Embryonic facial prominence (tissue), 1 donor: ENCODE data around the gene RGS12.

ENCODE experiments used
- DNase-seq: peaks from one replicate; pipeline ENCODE4 v3.0.0-alpha.2; 2016; ENCODE audit errors: extremely low spot score

Gene RGS12

DNA sequence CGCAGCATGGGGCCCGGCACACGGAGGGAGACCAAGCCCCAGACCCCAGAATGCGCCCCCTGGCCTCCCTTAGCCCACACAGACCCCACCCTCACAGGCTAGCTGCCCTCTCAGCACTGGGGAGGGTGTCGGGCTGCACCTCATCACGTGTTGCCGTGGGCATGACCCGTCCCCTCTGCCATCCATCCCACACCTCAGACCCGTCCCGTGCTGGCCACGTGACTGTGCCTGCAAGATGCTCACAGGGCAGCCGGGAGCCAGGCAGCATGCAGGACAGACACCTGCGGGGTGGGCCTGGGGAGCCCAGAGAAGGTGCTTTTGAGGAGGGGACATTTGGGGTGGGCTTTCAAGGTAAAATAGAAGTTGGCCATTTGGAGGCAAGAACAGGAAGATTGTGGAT, 39.0 kb upstream of the RGS12 start:
- no peak for DNase-seq

DNA sequence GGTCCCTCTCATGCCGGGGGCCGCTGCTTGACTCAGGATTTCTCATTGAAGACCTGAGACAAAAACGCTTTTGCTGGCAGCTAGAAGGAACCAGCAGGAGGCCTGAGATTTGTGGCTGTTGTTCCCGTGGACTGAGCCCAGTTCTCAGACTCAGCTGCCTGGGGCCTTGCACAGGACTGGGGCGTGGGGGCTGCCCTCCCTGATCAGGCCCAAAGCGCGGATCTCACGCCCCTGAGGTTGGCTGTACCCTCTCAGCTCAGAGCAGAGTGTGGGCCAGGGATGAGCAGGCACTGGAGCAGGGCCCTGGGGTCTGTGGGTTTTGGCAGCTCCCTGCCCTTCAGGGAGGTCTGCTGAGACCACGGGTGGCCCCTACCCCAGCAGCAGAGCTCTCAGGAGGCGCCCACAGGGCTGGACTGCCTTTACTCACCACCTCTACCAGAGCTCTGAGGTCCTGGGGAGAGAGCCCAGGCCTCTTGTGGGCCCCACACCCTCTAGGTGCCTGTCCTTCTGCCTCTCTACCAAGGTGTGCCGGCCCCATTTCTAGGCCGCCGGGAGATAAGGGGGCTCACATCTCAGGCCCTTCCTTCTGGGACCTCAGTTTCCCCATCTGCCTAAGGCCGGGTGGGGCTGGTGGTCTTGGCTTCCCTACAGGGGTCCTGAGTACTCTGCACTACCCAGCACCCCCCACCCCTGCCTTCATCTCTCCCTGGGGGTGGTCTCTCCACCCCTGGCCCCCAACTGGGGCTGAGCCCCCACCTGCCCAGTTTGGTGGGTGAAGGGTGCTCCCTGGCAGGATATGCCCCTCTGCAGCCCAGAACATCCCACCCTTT, 38.3 kb upstream of the RGS12 start:
- no peak for DNase-seq

DNA sequence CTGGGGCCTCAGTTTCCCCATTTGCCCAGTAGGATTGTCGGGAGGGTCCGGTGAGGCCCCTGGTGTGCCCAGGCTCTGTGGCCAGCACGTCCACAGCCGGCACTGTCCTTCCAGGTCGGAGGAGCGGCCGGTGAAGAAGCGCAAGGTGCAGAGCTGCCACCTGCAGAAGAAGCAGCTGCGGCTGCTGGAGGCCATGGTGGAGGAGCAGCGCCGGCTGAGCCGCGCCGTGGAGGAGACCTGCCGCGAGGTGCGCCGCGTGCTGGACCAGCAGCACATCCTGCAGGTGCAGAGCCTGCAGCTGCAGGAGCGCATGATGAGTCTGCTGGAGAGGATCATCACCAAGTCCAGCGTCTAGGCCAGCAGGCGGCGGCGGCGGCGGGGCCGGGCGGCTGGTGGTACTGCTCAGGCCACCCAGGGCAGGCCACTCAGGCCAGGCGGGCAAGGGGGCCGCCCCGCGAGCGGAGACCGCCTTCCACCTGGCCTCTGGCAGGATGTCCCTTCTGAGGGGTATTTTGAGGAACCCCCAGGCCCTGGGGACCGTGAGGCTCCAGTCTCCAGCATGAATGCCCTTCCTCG, 37.1 kb upstream of the RGS12 start:
- no peak for DNase-seq

DNA sequence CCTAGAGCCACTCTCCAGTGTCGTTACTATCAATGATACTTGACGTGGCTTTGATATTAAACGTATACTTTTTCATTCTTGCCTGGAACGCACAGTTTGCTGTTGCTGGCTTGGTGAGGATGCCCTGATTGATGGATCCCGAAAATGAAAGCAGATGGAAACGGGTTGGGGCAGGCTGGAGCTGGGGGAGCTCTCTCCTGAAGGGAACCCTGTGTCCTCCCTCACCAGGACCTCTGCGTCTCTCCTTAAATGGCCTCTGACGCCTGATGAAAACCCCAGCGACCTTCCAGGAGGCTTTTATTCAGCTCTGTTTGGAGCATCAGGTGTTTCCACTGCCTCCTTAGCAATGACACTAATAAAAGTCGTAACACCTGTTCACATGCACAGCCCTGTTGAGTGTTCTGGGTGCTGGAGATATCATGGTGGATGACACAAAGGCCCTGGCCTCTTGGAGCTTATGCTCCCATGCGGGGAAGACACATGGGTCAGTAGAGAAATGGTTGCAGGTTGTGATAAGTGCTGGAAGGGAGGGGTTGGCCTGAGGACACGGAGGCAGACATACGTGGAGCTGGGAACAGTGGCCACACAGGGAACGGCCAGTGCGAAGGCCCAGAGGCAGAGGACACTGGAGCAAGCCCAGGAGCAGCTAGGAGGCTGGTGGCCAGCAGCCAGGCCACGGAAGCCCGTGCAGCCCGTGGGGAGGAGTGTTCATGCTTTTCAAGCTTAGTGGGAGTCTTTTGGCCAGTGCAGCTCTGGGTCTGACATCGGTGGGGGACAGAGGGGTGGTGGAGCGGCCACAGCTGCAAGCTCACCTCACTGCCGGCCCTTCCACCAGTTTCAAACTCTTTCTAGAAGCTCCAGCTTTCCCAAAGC, 36.4 kb upstream of the RGS12 start:
- DNase-seq: no peak

DNA sequence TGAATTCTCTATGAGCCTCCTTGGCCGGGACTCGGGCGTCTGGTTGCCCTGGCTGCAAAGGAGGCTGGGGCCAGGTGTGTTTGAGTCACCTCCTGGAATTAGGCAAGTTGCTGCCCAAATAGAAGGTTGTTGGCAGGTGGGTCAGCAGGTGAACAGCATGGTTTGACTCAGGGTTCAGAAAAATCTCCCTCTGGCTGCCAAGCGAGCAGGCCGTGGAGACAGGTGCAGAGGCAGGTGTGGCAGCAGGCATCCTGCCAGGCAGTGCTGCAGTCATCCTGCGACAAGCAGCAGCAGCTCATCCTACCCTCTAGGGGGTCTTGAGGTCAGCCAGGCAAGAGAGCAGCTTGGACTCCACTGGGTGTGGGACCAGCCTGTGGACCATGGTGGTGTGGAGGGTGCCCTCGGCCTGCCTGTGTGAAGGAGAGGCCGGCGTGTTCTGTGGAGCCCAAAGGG, 35.7 kb upstream of the RGS12 start:
- DNase-seq: no peak

DNA sequence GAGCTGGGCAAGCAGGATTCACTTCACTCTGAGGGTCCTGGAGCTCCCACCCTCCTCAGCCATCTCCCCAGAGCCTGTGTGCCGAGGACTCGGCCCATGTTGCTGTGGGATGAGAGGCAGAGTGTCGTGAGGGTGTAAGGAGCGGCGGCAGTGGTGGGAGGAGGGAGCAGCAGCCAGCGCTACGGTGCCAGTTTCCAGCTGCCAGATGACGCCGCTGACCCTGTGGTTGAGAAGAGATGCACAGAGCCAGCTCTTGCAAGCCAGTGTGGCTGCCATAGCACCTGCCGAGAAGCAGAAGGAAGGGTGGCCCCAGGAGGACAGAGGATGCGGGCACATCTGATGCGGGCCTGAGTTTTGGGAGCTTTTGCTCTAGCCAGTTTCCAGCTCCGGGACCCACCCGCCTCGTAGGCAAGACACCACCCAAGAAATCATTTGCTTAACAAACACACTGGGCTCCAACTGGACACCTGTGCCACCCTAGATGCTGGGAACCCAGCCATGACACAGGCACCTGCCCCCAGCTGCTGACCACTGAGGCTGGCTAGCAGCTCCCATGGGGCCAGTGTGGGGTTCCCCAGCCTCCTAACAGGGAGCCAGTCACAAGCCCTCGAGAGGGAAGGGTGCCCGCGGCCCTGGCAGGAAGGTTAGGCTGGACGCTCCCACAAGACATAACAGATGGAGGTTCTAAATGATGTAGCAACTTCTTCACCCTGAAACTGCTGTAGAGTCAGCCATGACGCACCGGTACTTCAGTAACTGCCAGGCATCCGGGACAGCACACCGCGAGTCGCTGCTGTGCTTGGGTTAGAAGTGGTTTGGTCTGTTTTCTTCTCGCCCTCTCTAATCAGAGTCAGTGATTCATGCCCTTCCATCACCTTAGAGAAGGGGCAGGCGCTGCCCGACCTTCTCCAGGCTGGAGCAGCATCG, 35.0 kb upstream of the RGS12 start:
- DNase-seq: no peak

DNA sequence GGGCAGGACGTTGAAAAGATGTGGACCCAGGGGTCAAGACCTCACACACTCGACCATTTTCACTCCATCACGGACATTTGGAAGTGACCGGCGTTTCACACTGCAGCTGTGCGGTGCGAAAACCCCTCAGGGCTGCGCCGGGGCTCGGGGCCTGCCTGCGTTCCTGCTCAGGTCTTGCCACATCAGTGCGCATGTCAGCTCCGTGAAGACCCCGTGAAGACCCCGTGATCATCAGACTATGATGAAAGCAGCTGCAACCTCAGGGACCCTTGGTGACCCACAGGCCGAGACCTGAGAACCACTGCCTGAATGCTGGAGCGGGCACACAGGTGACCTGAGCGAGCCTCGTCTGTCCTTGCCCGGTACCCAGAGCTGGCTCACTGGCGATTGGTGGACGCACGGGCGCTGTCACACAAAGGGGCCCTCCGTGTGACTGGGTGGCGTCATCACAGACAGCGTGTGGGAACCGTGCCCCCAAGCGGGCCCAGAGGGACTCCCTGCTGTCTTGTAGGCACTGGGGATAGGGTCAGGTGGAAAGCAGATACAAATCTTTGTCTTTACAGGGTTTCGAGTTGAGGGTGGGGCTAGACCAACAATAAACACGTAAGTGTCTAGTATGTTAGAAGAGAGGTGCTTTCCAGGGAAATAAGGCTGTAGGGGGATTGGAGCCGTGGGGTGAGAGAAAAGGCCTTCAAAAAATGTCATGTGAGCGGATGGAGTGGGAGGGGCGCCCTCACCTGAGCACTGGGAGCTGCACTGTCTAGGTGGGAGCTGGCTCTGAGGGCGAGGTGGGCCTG, 31.2 kb upstream of the RGS12 start:
- DNase-seq: no peak

DNA sequence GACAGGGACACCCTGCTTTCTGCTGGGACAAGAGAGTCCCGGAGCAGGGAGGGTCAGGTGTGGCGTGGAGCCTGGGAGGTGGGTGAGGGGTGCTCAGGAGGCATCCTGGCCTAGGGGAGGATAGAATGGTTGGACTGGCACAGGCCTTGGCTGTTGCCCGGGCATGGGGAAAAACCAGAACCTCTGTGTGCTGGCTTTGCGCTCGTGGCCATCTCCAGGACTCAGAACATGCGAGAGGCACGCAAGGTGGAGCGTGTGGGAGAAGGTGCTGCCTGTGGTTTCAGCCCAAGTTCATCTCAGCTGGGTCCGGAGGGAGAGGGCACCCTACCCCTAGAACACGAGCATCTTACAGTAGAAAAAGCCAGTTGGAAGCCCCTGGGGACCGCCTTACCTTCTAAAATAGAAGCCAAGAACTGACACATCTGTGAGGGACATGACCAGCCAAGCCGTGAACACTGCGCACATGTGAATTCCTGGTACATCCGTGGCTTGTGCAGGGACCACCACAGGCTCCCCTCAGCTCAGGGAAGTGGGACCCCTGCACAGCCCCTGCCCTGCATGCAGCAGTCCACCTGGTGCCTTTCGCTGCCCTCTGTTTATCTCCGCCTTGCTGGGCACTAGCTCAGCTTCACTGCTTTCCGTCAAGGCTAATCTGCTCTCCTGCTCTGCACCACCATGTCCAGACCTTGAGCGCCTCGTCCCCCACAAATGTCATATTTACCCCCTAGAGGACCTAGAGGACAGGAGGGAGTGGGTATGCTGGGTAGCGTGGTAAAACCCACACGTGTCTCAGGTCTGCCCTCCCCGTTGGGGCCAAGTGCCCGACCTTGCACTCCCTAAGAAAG, 30.4 kb upstream of the RGS12 start:
- DNase-seq: no peak

DNA sequence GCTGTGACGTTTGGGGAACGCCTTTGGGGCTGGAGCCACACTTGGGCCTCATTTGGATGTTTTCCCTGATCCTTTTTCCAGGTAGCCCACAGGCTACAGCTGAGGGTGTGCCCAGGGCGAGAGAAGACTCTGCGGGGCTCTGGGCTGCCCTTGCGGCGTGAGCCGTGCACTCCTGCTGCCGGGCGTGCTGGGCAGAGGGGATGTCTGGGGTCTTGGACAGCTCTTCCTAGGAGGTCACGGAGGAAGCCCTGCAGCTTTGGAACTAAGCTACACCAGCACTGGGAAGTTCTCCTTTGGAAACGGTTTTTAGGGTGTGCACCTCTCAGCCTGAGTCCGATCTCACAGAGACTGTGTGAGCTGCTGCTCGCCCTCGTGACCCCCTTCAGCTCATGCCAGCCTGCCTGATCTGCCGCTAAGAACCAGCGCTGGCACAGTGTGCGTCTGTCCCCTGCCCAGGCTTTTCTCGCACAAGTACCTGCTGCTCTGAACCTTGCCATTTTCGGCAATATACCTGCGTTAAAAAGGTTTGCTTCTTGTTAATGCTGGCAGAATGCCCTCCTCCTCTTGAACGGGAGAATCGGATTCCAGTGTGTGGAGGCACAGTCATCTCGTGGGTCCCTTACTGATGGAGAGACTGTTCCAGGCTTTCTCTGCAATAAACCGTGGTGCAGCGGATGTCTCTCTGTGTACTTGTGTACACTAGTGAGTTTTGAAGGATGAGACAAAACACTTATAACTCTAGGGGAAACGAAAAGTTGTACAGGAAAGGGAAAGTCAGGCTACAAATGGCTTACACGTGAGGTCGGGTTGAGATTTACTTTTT, 29.6 kb upstream of the RGS12 start:
- no peak for DNase-seq

DNA sequence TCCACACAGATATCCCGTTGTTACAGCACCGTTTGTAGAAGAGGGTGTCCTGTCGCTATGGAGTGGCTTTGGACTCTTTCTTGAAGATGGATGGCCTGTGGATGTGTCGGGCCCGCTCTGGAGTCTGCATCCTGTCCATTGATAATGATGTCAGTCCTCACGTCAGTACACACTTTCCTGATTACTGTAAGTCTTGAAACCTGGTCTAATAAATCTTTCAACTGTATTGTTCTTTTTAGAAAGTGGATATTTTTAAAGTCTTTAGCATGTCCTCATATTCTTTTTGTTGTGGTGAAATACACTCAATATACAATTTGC, 29.0 kb upstream of the RGS12 start:
- no peak for DNase-seq

DNA sequence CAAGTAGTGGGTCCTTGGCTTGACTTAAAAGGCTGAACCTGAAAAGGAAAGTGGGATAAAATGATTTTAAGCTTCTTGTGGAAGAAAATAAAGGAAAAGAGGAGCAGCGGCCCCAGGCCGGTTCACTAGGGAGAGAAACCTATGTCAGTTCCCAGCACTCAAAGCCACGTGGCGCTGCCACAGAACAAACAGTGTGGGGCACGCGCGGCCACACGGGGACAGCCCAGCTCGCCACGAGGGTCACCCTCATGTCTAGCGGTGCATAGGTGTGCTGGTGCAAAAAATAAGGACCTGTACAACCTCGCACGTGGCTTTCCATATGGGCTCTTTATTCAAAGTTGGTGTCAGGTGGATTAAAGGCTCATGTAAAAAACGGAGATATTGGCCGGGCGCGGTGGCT, 26.7 kb upstream of the RGS12 start:
- DNase-seq: no peak

DNA sequence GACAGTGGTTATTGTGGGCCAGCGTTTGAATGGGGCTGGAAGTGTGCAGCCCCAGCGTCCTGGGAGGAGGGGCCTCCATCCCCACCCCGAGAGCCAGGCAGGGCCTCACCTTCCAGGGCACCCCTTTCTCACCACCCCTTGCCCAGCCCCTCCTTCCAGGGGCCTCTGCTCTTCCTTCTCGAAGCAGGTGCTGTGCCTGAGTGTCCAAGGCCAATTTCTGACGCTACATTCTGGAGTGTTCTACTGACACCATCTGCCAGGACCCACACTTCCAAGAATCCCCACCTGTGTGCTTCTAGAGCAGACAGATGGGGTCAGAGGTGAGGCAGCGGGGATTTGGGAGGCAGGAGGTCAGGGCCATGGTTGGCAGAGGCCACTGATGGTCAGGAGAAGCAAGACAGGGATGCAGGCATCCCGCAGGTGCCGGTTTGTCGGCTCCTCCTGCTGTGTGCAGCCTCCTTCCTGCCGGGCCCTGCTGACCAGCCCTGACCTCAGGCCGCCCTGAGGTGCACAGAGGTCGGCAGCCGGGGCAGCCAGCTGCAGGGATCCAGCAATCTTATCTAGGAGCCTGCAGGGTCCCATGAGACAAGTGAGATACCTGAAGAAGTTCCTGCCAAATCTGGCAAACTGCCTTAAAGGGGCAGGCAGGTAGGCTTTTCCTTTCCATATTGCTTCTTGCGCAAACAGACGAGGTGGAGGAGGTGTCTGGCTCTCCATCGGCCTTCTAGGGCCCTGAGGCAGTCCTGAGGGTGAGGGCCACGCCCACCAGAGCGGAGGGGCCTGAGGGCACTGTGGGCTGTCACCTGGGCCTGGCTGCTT, 25.0 kb upstream of the RGS12 start:
- no peak for DNase-seq

DNA sequence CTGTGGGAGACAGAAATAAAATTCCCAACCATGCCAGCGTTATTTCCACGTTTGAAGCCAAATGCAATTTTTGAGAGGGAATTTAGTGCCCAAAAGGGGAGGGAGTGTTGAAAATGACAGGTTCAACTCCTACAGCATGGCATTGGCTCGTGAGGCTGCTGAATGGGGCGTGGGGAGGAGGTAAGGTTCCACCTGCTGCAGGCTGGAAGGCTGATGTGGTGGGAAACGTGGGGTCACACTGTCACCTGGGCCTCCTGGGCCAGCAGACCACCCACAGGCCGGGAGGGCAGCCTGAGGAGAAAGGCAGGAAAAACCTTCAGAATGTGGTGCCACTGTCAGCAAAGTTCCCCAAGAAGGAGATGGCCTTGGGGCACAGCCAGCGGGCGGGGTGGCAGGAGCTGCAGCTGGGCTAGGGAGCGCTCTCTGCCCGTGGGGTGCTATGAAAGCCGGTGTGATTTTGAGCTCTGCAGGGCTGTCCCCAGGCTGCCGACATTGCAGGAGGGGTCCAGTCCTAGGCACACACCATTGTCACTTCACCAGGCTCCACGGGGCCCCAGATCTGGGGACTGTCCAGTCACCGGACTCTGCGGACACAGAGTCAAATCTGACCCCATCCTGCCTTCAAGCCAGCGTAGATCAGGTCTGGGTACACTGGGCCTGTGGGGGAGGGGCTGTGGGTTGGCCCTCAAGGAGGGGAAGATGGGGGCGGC, 24.3 kb upstream of the RGS12 start:
- DNase-seq: no peak

DNA sequence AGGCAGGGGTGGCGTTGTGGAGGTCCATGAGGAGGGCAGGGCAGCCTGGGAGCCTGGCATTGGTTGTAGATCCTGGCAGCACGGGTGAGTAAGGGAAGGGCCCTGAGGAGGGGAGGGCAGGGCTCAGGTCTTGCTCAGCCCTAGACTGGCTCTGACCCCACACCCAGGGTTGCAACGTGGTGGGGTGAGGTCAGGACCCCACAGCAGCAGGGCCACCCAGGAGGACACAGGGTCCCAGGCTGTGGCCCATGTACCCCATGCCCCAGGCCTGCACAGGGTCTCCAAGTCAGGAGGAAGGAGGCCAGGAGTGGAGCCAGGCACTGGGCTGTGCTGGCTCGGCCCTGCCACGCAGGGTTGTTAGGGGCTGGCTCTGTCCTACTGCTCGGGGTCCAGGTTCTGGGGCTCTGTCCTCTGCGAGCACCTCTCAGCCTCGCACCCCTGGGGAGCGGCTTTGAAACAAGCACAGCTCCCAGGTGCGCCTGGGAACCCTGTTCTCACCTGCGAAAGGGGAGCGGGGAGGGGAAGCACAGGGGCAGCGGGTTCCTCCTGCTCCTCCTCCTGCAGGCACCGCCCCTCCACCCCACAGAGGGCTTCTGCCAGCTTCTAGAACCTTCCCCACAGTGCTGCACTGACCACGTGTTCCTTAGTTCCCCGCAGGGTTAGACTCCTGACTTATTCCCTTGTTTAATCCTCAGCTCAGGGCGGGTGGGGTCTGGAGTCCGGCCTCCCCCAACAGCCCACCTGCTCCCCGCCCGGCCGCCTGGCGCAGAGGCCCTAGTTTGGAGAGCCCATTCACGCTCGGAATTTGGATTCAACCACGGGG, 23.5 kb upstream of the RGS12 start:
- no peak for DNase-seq

DNA sequence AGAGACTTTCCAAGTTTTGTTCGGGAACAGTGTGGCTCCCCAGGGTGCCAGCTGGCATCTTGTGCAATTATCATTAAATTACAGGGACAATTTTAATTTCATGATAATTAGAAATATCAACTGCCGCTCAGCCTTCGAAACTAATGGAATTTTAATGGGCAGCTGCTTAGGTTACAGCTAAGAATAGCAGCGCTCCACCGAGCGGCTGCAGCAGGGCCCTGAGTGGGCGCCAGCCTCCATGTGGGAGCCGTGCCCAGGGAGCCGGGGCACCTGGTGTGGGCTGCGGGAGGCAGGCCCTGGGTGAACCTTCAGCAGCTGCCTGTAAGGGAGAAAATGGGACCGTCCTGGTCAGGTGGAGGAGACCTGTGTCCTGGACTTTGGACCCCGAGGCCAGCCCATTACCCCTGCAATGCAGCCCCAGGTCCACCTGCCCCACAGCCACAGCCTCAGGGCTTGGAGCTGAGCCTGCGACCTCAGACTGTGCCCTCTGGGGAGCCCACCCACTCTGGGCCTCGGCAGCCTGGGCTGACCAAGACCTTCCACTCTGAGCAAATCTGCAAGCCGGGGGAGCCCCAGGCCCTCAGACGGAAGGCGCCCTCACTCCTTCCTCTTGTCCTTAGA, 22.7 kb upstream of the RGS12 start:
- no peak for DNase-seq

DNA sequence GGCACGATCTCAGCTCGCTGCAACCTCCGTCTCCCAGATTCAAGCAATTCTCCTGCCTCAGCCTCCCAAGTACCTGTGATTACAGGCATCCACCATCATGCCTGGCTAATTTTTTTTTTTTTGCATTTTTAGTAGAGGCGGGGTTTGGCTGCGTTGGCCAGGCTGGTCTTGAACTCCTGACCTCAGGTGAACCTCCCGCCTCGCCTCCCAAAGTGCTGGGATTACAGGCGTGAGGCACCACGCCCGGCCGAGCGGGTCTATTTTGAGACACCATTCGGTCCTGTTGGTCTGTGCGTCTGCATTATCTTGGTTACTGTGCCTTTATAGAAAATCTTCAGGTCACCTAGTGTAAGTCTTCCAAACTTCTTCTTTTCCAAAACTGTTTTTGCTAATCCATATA, 21.7 kb upstream of the RGS12 start:
- no peak for DNase-seq
